Adrenal gland (tissue), 5 donors: ENCODE results near the gene AVPR2.

ENCODE experiments used
- POLR2A ChIP-seq, 2 donors: fragments of 450-650 bp; IDR thresholded peaks; one replicate each; pipeline ENCODE4 v1.6.1; 2017; ENCODE audit warnings: antibody characterized with exemption in 2 of 2, mild to moderate bottlenecking in 2 of 2, moderate library complexity in 1 of 2
- TF ChIP-seq, protein P1 (sequence below), 6 experiments: fragments of 450-650 bp in 4 of 6; fragments of 200-600 bp in 2 of 6; sonication (generic) in 1 of 6; IDR thresholded peaks; 1 replicate in 5 of 6; 2 replicates in 1 of 6; pipeline versions ENCODE4 v1.5.1 to v1.8.0; 2016 to 2021; ENCODE audit warnings: antibody characterized with exemption in 6 of 6, mild to moderate bottlenecking in 2 of 6, moderate library complexity in 1 of 6
- donor health status: DM: no; HTN: no; CAD: no.

DNA sequence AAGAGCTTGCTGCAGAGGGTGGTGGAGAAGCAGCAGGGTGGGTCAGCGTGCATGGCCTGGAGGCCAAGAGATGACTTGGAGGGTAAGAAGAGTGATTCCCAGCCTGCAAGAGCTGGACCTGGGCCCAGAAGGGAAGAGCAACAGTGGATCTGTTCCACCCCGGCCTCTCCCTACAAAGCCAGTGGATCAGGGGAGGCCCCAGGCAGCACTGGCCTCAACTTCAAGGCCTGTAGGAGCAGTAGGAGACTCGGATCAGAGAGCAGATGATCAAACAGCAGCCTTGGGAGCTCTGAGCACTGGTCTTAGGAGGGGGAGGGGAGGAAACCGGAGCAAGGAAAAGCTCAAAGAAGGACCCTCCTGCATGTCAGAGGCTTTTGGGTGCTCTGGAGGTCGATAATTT, 26.1 kb upstream of the AVPR2 start:
- TF ChIP-seq, protein P1, sequence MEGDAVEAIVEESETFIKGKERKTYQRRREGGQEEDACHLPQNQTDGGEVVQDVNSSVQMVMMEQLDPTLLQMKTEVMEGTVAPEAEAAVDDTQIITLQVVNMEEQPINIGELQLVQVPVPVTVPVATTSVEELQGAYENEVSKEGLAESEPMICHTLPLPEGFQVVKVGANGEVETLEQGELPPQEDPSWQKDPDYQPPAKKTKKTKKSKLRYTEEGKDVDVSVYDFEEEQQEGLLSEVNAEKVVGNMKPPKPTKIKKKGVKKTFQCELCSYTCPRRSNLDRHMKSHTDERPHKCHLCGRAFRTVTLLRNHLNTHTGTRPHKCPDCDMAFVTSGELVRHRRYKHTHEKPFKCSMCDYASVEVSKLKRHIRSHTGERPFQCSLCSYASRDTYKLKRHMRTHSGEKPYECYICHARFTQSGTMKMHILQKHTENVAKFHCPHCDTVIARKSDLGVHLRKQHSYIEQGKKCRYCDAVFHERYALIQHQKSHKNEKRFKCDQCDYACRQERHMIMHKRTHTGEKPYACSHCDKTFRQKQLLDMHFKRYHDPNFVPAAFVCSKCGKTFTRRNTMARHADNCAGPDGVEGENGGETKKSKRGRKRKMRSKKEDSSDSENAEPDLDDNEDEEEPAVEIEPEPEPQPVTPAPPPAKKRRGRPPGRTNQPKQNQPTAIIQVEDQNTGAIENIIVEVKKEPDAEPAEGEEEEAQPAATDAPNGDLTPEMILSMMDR (IDR thresholded peaks at IDR 0.05), result no peak
- no peak for TF ChIP-seq POLR2A (IDR thresholded peaks at IDR 0.05)
